ENCODE measurements around the gene HHAT. TPM values are rescaled to one million over a fixed set of nuclear protein-coding genes. Genes with fewer than 3 reads are reported as not detected.

HHAT gene
- total and polyA plus RNA-seq, 2 of the 4 experiments (the other 2 are of a cell fraction), result 1.7 to 2.5 TPM

- Histone ChIP-seq H2BK15ac (ENCODE audit: low read depth, low read length) (no peak overlapping the region), H2AK9ac (replicated peaks; ENCODE audit: low read depth, low read length, poor library complexity) (no peak overlapping the region), H3K14ac (replicated peaks; ENCODE audit: low read depth, low read length) (no peak overlapping the region), H3K4me2 (ENCODE audit: low read depth, low read length) (no peak overlapping the region), H3K4me3 (ENCODE audit: insufficient read depth, low read depth, low read length) (no peak overlapping the region), H3K4me1 (ENCODE audit: control insufficient read depth, insufficient read depth, low read length) (no peaks in the 10 kb centered on the region), H2AFZ (replicated peaks; ENCODE audit: low read length, poor library complexity) (no peak overlapping the region), H4K8ac (ENCODE audit: low read depth in 2 of 2, low read length in 2 of 2) (no peak overlapping the region), H3K4ac (ENCODE audit: low read depth, low read length) (no peak overlapping the region), H4K91ac (ENCODE audit: insufficient read depth, low read depth, low read length) (no peak overlapping the region), H3K9ac (ENCODE audit: low read depth, low read length) (no peak overlapping the region), H3K36me3 (ENCODE audit: control insufficient read depth, insufficient read depth, low read length) (no peaks in the 10 kb centered on the region), H3K9me3 (ENCODE audit: control insufficient read depth, insufficient read depth, low read length) (no peaks in the 10 kb centered on the region), H4K20me1 (ENCODE audit: insufficient read depth, low read length) (no peaks in the 10 kb centered on the region), H3K56ac (ENCODE audit: extremely low read depth, insufficient read depth, low read length) (no peak overlapping the region), H3K18ac (ENCODE audit: low read depth, low read length) (no peak overlapping the region), H3K9me1 (ENCODE audit: insufficient read depth, low read length) (no peaks in the 10 kb centered on the region), H3K79me1 (ENCODE audit: low read depth in 1 of 2, low read length in 2 of 2) (no peaks in the 10 kb centered on the region), H3K27me3 (ENCODE audit: control insufficient read depth, insufficient read depth, low read length) (peaks cover 1% of the 10 kb centered on the region; the same call in 1 of the 2 replicates), H2BK120ac (ENCODE audit: low read depth, low read length) (no peak overlapping the region), H2AK5ac (ENCODE audit: low read depth, low read length) (no peak overlapping the region), H3K27ac (ENCODE audit: insufficient read depth, low read length) (no peak overlapping the region), H4K5ac (ENCODE audit: low read depth, low read length) (no peak overlapping the region), H2BK20ac (ENCODE audit: low read depth, low read length) (no peak overlapping the region), H2BK5ac (ENCODE audit: low read depth, low read length, poor library complexity, severe bottlenecking) (no peak overlapping the region), H3K23ac (ENCODE audit: low read depth, low read length) (no peak overlapping the region)
- no TSS peak for BruUV-seq (replicated peaks)
- intact Hi-C loops (cut with micrococcal nuclease) (no loop called here), in situ Hi-C loops (cut with MboI; ENCODE audit: low sequenced_read_pairs) (no loop called here), dilution Hi-C loops (cut with HindIII; ENCODE audit: low sequenced_read_pairs, unreplicated experiment) (no loop called here)
- ChIA-PET CTCF (no interaction called here), POLR2A (ENCODE audit: unreplicated experiment) (no interaction called here)
- ATAC-seq (ENCODE audit: low read depth) (no peak), DNase-seq (no peak)
- no CpG with 5 or more reads among the region's 5 CpGs for WGBS, 2 experiments (ENCODE audit: extremely low coverage in 2 of 2, insufficient read length in 1 of 2)
- TF ChIP-seq MAFK (IDR thresholded peaks at IDR 0.05; ENCODE audit: low read depth, low read length), result no peak
Measured at GRCh38 chr1:210478820-210479219, 150.1 kb downstream of the HHAT start.
